Activated B cell treated with CpG ODN at 0.5 μM for 24 hours (primary cell): ENCODE results near the gene THEMIS. TPM values are rescaled to one million over a fixed set of nuclear protein-coding genes. Genes with fewer than 3 reads are reported as not detected.

Experiments used
- ATAC-seq: fragments of 200-7000 bp; cut with Tn5 transposase; one replicate; pipeline ENCODE4 v1.10.0; 2021; ENCODE audit warnings: low read depth, mild to moderate bottlenecking, moderate library complexity
- CTCF ChIA-PET: fragments of 350-600 bp; sonication (Branson Sonifier 250); formaldehyde crosslinking; loops from one replicate; lab custom pipeline; 2021; ENCODE audit warnings: antibody characterized with exemption; lab: Charles Lee
- POLR2A ChIA-PET: fragments of 350-600 bp; sonication (Branson Sonifier 250); formaldehyde crosslinking; loops from one replicate; lab custom pipeline; 2021; ENCODE audit warnings: antibody characterized with exemption; lab: Charles Lee
- DNase-seq: peaks from one replicate; pipeline ENCODE4 v3.0.0; 2022
- H3K27ac Mint-ChIP-seq: one replicate; pipeline ENCODE4 v1.8.0; 2020; ENCODE audit warnings: mixed read lengths
- H3K27me3 Mint-ChIP-seq: one replicate; pipeline ENCODE4 v1.8.0; 2021; ENCODE audit warnings: mixed read lengths
- H3K36me3 Mint-ChIP-seq: one replicate; pipeline ENCODE4 v1.8.0; 2021; ENCODE audit warnings: low read depth, mixed read lengths
- H3K4me1 Mint-ChIP-seq: one replicate; pipeline ENCODE4 v1.8.0; 2021; ENCODE audit warnings: mixed read lengths
- H3K4me3 Mint-ChIP-seq: one replicate; pipeline ENCODE4 v1.8.0; 2020; ENCODE audit warnings: mild to moderate bottlenecking, mixed read lengths
- H3K9me3 Mint-ChIP-seq: one replicate; pipeline ENCODE4 v1.8.0; 2020; ENCODE audit warnings: mixed read lengths
- intact Hi-C: fragments of 100-400 bp; cut with micrococcal nuclease; formaldehyde crosslinking; loops from one replicate; pipeline ENCODE4 v1.15.1; 2024
- total RNA-seq: library from RNA; stranded (reverse); gene quantifications from 2 replicates; pipeline ENCODE4 v1.2.3, GENCODE V29; 2022
- TF ChIP-seq, protein P1 (sequence below): fragments of 200-600 bp; IDR thresholded peaks from one replicate; pipeline ENCODE4 v1.8.0; 2022; ENCODE audit warnings: antibody characterized with exemption, mild to moderate bottlenecking

The THEMIS gene
- total RNA-seq, 1 donor from 2014 or later, result not detected

DNA sequence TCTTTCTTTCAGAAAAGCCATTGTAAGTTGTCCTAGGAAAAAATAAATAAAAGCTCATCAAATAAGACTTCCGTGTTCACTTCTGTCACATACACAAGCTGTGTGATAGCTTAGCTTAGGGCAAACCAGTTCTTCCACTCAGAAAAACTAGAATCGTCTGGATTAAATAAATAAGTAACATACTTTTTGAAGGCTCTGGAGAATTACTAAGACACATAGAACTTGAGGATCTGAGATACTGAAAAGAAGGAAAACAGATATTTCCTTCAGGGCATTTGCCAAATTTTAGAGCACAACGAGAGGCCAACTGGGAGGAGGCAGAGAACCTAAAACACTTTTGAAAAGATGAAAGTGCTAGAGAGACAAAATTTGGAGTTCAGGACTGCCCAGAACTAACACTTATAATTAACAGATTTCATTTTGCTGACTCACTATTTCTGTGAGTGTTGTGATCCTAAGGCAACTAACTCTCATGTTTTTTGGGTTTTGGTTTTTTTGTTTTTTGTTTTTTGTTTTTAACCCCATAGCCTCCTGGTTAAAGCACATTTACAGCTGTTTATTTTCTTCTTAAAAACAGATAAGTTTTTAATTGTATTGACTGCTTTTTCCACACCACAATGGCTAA lies 38.7 kb upstream of the THEMIS start:
- H3K36me3 Mint-ChIP-seq, result no peaks in the 10 kb centered on the region
- intact Hi-C loops, result no loop called here
- TF ChIP-seq, protein P1, sequence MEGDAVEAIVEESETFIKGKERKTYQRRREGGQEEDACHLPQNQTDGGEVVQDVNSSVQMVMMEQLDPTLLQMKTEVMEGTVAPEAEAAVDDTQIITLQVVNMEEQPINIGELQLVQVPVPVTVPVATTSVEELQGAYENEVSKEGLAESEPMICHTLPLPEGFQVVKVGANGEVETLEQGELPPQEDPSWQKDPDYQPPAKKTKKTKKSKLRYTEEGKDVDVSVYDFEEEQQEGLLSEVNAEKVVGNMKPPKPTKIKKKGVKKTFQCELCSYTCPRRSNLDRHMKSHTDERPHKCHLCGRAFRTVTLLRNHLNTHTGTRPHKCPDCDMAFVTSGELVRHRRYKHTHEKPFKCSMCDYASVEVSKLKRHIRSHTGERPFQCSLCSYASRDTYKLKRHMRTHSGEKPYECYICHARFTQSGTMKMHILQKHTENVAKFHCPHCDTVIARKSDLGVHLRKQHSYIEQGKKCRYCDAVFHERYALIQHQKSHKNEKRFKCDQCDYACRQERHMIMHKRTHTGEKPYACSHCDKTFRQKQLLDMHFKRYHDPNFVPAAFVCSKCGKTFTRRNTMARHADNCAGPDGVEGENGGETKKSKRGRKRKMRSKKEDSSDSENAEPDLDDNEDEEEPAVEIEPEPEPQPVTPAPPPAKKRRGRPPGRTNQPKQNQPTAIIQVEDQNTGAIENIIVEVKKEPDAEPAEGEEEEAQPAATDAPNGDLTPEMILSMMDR, result no peak
- no peaks in the 10 kb centered on the region for H3K9me3 Mint-ChIP-seq
- POLR2A ChIA-PET, result no interaction called here
- ATAC-seq (no peak), DNase-seq (no peak)
- no peak overlapping the region for H3K4me3 Mint-ChIP-seq
- CTCF ChIA-PET, result no interaction called here
- H3K27me3 Mint-ChIP-seq, result no peaks in the 10 kb centered on the region
- no peaks in the 10 kb centered on the region for H3K4me1 Mint-ChIP-seq
- H3K27ac Mint-ChIP-seq, result no peak overlapping the region

DNA sequence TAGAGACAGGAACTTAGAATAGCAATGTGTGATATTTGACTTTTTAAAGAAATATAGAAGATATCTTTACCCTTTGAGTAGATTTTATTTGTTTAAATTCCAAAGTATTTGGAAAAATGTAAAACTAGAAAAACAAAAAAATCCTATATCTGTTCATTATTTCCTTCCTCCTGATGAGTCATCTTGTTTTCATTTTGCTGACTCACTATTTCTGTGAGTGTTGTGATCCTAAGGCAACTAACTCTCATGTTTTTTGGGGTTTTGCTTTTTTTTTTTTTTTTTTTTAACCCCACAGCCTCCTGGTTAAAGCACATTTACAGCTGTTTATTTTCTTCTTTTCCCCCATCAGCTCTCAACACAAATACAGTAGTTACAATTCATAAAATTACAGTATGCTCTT lies 37.8 kb upstream of the THEMIS start:
- CTCF ChIA-PET, result no interaction called here
- Mint-ChIP-seq H3K4me1 (no peaks in the 10 kb centered on the region), H3K27ac (no peak overlapping the region), H3K27me3 (no peaks in the 10 kb centered on the region), H3K9me3 (no peaks in the 10 kb centered on the region), H3K36me3 (no peaks in the 10 kb centered on the region), H3K4me3 (no peak overlapping the region)
- intact Hi-C loops, result no loop called here
- DNase-seq (no peak), ATAC-seq (no peak)
- POLR2A ChIA-PET, result no interaction called here
- TF ChIP-seq, protein P1, result no peak

GRCh38 chr6:127937747-127938146 lies 36.9 kb upstream of the THEMIS start:
- TF ChIP-seq, protein P1, result no peak
- Mint-ChIP-seq H3K27me3 (no peaks in the 10 kb centered on the region), H3K4me3 (no peak overlapping the region), H3K9me3 (peaks cover 6% of the 10 kb centered on the region), H3K36me3 (no peaks in the 10 kb centered on the region), H3K4me1 (no peaks in the 10 kb centered on the region), H3K27ac (no peak overlapping the region)
- DNase-seq, result no peak
- ChIA-PET POLR2A (no interaction called here), CTCF (no interaction called here)
- intact Hi-C loops, result no loop called here
- no peak for ATAC-seq

- H3K9me3 Mint-ChIP-seq, result peaks cover 8% of the 10 kb centered on the region
- no peaks in the 10 kb centered on the region for H3K36me3 Mint-ChIP-seq
- DNase-seq, result no peak
- H3K4me3 Mint-ChIP-seq, result no peak overlapping the region
- intact Hi-C loops, result no loop called here
- H3K27ac Mint-ChIP-seq, result no peak overlapping the region
- ATAC-seq, result no peak
- H3K27me3 Mint-ChIP-seq, result no peaks in the 10 kb centered on the region
- POLR2A ChIA-PET, result no interaction called here
- CTCF ChIA-PET, result no interaction called here
- TF ChIP-seq, protein P1, result no peak
- H3K4me1 Mint-ChIP-seq, result no peaks in the 10 kb centered on the region
These were observed 36.2 kb upstream of the THEMIS start for GRCh38 chr6:127937102-127937501.

DNA sequence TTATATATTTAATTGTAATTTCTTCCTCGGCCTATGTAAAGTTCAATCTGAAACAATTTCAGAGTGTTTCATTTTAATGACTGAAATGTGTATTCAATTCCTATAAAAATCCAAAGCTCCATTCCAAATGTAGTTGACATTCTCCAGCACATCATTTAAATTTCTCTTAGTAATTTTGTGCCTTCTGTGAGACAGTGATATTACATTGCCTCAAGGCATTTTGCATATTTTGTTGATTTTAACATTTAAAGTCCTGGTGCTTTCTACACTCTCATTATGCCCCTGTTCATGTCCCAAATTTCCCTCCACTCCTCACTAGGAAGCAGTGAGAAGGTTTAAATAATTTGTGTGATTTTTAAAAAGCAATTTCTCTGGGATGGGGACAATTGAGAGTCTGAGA lies 34.1 kb upstream of the THEMIS start:
- no peak for ATAC-seq
- TF ChIP-seq, protein P1, result no peak
- no peak for DNase-seq
- no peaks in the 10 kb centered on the region for H3K4me1 Mint-ChIP-seq
- H3K36me3 Mint-ChIP-seq, result no peaks in the 10 kb centered on the region
- peaks cover 8% of the 10 kb centered on the region for H3K9me3 Mint-ChIP-seq
- POLR2A ChIA-PET, result no interaction called here
- CTCF ChIA-PET, result no interaction called here
- intact Hi-C loops, result no loop called here
- no peak overlapping the region for H3K27ac Mint-ChIP-seq
- no peak overlapping the region for H3K4me3 Mint-ChIP-seq
- no peaks in the 10 kb centered on the region for H3K27me3 Mint-ChIP-seq
